DOHH2 (cell line): ENCODE results near the gene ARID1B.

Experiments used
- CTCF ChIP-seq: fragments of 200-600 bp; sonication (generic); IDR thresholded peaks from one replicate; pipeline ENCODE4 v1.5.1; 2014; ENCODE audit warnings: antibody characterized with exemption, mild to moderate bottlenecking, low read depth, low read length; ENCODE audit not compliant: poor library complexity, severe bottlenecking
- EZH2phosphoT487 ChIP-seq: fragments of 200-600 bp; sonication (generic); IDR thresholded peaks from 2 replicates; pipeline ENCODE4 v1.6.1; 2017; ENCODE audit warnings: borderline replicate concordance, mild to moderate bottlenecking, antibody characterized with exemption, low read length, moderate library complexity, mixed read lengths

- TF ChIP-seq CTCF, result no peak
- TF ChIP-seq EZH2phosphoT487, result no peak
Measured at GRCh38 chr6:156953127-156953478, 175.9 kb downstream of the ARID1B start.
